Natural killer cell (primary cell): ENCODE data around the gene ENC1. TPM values are rescaled to one million over a fixed set of nuclear protein-coding genes. Genes with fewer than 3 reads are reported as not detected.

Experiments
- ATAC-seq, 3 donors: fragments of 150-1000 bp in 2 of 3; fragments of 200-7000 bp in 1 of 3; cut with Tn5 transposase; 1 replicate in 1 of 3; 2 replicates in 2 of 3; pipeline ENCODE4 v1.10.0; 2021; ENCODE audit warnings: mild to moderate bottlenecking in 2 of 3, moderate library complexity in 2 of 3
- DNase-seq, 2 donors: peaks; one replicate each; pipeline versions ENCODE4 v3.0.0 to v3.0.0-alpha.2; 2013 to 2021; ENCODE audit warnings: mixed read lengths in 1 of 2
- H3K27ac ChIP-seq: one replicate; pipeline ENCODE4 v1.5.1; 2013; ENCODE audit warnings: mild to moderate bottlenecking, low read length
- H3K27me3 ChIP-seq: one replicate; pipeline ENCODE4 v1.6.1; 2013; ENCODE audit warnings: low read length; ENCODE audit not compliant: control insufficient read depth, insufficient read depth
- H3K36me3 ChIP-seq: one replicate; pipeline ENCODE4 v1.6.1; 2013; ENCODE audit warnings: low read length; ENCODE audit not compliant: control insufficient read depth, insufficient read depth
- H3K4me1 ChIP-seq: one replicate; pipeline ENCODE4 v1.6.1; 2013; ENCODE audit warnings: low read length; ENCODE audit not compliant: control insufficient read depth, insufficient read depth
- H3K4me3 ChIP-seq: one replicate; pipeline ENCODE4 v1.5.1; 2013; ENCODE audit warnings: low read length
- H3K9me3 ChIP-seq: one replicate; pipeline ENCODE4 v1.6.1; 2013; ENCODE audit warnings: low read length; ENCODE audit not compliant: control insufficient read depth, insufficient read depth
- H3K27ac Mint-ChIP-seq, 2 donors: one replicate each; pipeline ENCODE4 v1.8.0; 2022; ENCODE audit warnings: mild to moderate bottlenecking in 2 of 2, mixed read lengths in 2 of 2, moderate library complexity in 1 of 2
- H3K27me3 Mint-ChIP-seq, 2 donors: one replicate each; pipeline ENCODE4 v1.8.0; 2022; ENCODE audit warnings: low read depth in 2 of 2, mixed read lengths in 2 of 2
- H3K36me3 Mint-ChIP-seq: one replicate; pipeline ENCODE4 v1.8.0; 2022; ENCODE audit warnings: mixed read lengths
- H3K4me1 Mint-ChIP-seq, 2 donors: one replicate each; pipeline ENCODE4 v1.8.0; 2022; ENCODE audit warnings: mixed read lengths in 2 of 2
- H3K4me3 Mint-ChIP-seq: one replicate; pipeline ENCODE4 v1.8.0; 2022; ENCODE audit warnings: mild to moderate bottlenecking, moderate library complexity, mixed read lengths
- H3K9me3 Mint-ChIP-seq, 2 donors: one replicate each; pipeline ENCODE4 v1.8.0; 2022; ENCODE audit warnings: mixed read lengths in 2 of 2
- CTCF ChIP-seq: fragments of 200-600 bp; IDR thresholded peaks from one replicate; pipeline ENCODE4 v1.8.0; 2022; ENCODE audit warnings: antibody characterized with exemption
- WGBS: methylation state at CpG from one replicate; pipeline ENCODE4 v1.1.7; 2013; ENCODE audit warnings: missing lambda C conversion rate; ENCODE audit not compliant: insufficient coverage; 5-methylcytosine and 5-hydroxymethylcytosine counted together
- intact Hi-C: fragments of 100-400 bp; cut with micrococcal nuclease; formaldehyde crosslinking; loops from one replicate; pipeline ENCODE4 v1.14.2; 2022
- total RNA-seq, 4 donors: library from RNA; stranded (reverse); fragments of 120-200 nt in 1 of 4; gene quantifications; one replicate each; pipeline versions ENCODE4 v1.2.3 to v1.2.4, GENCODE V29; 2013 to 2022

ENC1 gene
- total RNA-seq, 3 donors from 2014 or later (not counting 1 experiment from before 2014, with no cell fraction given): 89.6 to 133 (median 99.3) TPM

- Histone ChIP-seq H3K27me3 (no peaks in the 10 kb centered on the region), H3K9me3 (no peaks in the 10 kb centered on the region), H3K4me3 (no peak overlapping the region), H3K27ac (peak overlapping the region; percentile 8), H3K36me3 (no peaks in the 10 kb centered on the region), H3K4me1 (peaks cover 32% of the 10 kb centered on the region)
- Mint-ChIP-seq H3K4me1 (peaks cover 38% of the 10 kb centered on the region in 2 donors), H3K36me3 (no peaks in the 10 kb centered on the region), H3K27me3 (no peaks in the 10 kb centered on the region), H3K27ac (peak overlapping the region; percentile 77 to 78), H3K9me3 (no peaks in the 10 kb centered on the region), H3K4me3 (peak overlapping the region; percentile 63)
- DNase-seq: peak in 1 of 2 donors; percentile 38
- intact Hi-C loops: loop anchor here (2.0 kb wide), 1 partner anchor 52 kb away; no protein-coding TSS in a partner anchor
- WGBS: 84% methylated on average over 5 of the region's 7 CpGs
- peak in 2 of 3 donors; percentile 5 to 22 for ATAC-seq
- no peak for TF ChIP-seq CTCF
Observed at GRCh38 chr5:74578356-74579044, 62.0 kb downstream of the ENC1 start.

Other genes starting within 250 kb of the ENC1 start
- 10 to 100 TPM; 55.3 to 61.4 (median 55.5) TPM for gene HEXB, start 44.5 kb upstream of the ENC1 start, total RNA-seq
- gene GFM2, start 126.4 kb upstream of the ENC1 start, total RNA-seq: 10 to 100 TPM; 11.9 to 27.9 (median 19.1) TPM
- 10 to 100 TPM; 53.2 to 75.8 (median 74.0) TPM for gene NSA2, start 126.5 kb upstream of the ENC1 start, total RNA-seq
- 10 to 100 TPM; 28.0 to 32.6 (median 28.6) TPM for gene FAM169A, start 225.7 kb upstream of the ENC1 start, total RNA-seq